H1 (cell line): Measurements from ENCODE around the gene LRRC4C. TPM values are rescaled to one million over a fixed set of nuclear protein-coding genes. Genes with fewer than 3 reads are reported as not detected.

Experiments used
- CTCF ChIA-PET: fragments of 300-600 bp; sonication (Branson Sonifier 250); formaldehyde crosslinking; loops from one replicate; lab custom pipeline; 2021; ENCODE audit not compliant: partially characterized antibody; lab: Charles Lee
- POLR2A ChIA-PET: fragments of 300-600 bp; sonication (Branson Sonifier 250); formaldehyde crosslinking; loops from one replicate; lab custom pipeline; 2021; ENCODE audit warnings: inconsistent platforms; ENCODE audit not compliant: partially characterized antibody; lab: Charles Lee
- DNase-seq, 2 experiments: peaks; one replicate each; pipeline versions ENCODE4 v3.0.0 to v3.0.0-alpha.2; 2010 to 2022; ENCODE audit warnings: low spot score in 2 of 2, low read depth in 1 of 2, mixed read lengths in 1 of 2
- FAIRE-seq: peaks from 2 replicates; lab custom pipeline; 2011; peaks lifted over from hg19 to GRCh38; lab: Jason Lieb, UNC
- H2AFZ ChIP-seq: 2 replicates; pipeline ENCODE4 v1.8.1; 2012; ENCODE audit warnings: low read length, inconsistent platforms
- H2AK5ac ChIP-seq: 2 replicates; pipeline ENCODE4 v1.6.1; 2013; ENCODE audit warnings: low read depth, low read length
- H2BK120ac ChIP-seq: replicated peaks from 2 replicates; pipeline ENCODE3; 2013; ENCODE audit warnings: low read depth, low read length, inconsistent platforms
- H2BK12ac ChIP-seq: 2 replicates; pipeline ENCODE4 v1.6.1; 2013; ENCODE audit warnings: low read depth, low read length
- H2BK15ac ChIP-seq: 2 replicates; pipeline ENCODE4 v1.6.1; 2013; ENCODE audit warnings: low read length
- H2BK20ac ChIP-seq: 2 replicates; pipeline ENCODE4 v1.6.1; 2013; ENCODE audit warnings: low read length
- H2BK5ac ChIP-seq: 2 replicates; pipeline ENCODE4 v1.6.1; 2013; ENCODE audit warnings: low read depth, low read length
- H3K14ac ChIP-seq: 2 replicates; pipeline ENCODE4 v1.6.1; 2013; ENCODE audit warnings: inconsistent platforms; ENCODE audit not compliant: insufficient read length
- H3K18ac ChIP-seq: 2 replicates; pipeline ENCODE4 v1.6.1; 2013; ENCODE audit warnings: low read length; ENCODE audit errors: extremely low read depth
- H3K23ac ChIP-seq: 2 replicates; pipeline ENCODE4 v1.6.1; 2013; ENCODE audit warnings: inconsistent platforms; ENCODE audit not compliant: insufficient read length
- H3K23me2 ChIP-seq: 2 replicates; pipeline ENCODE4 v1.6.1; 2013; ENCODE audit warnings: low read depth, low read length
- H3K27ac ChIP-seq: 2 replicates; pipeline ENCODE4 v1.6.1; 2011; ENCODE audit warnings: low read depth, low read length, inconsistent platforms
- H3K27me3 ChIP-seq, 4 experiments: replicated peaks in 1 of 4; 1 replicate in 1 of 4; 2 replicates in 3 of 4; pipeline versions ENCODE4 v1.6.1 to v1.8.1; 2011 to 2013; ENCODE audit warnings: low read length in 3 of 4, mild to moderate bottlenecking in 3 of 4, inconsistent platforms in 2 of 4, mixed read lengths in 2 of 4, moderate library complexity in 1 of 4; ENCODE audit not compliant: control insufficient read depth in 3 of 4, insufficient read depth in 3 of 4; ENCODE audit errors: extremely low read depth in 1 of 4
- H3K36me3 ChIP-seq, 4 experiments: 2 replicates each; pipeline versions ENCODE4 v1.6.1 to v1.8.1; 2011 to 2013; ENCODE audit warnings: mild to moderate bottlenecking in 4 of 4, low read length in 3 of 4, moderate library complexity in 2 of 4, control low read depth in 1 of 4, inconsistent platforms in 1 of 4; ENCODE audit not compliant: insufficient read depth in 4 of 4, control insufficient read depth in 2 of 4
- H3K4ac ChIP-seq: replicated peaks from 2 replicates; pipeline ENCODE3; 2013; ENCODE audit warnings: low read length, low read depth, mixed read lengths, inconsistent platforms; ENCODE audit not compliant: insufficient read length
- H3K4me1 ChIP-seq, 4 experiments: replicated peaks in 1 of 4; 1 replicate in 1 of 4; 2 replicates in 3 of 4; pipeline versions ENCODE4 v1.6.1 to v1.8.1; 2011 to 2013; ENCODE audit warnings: low read length in 3 of 4, inconsistent platforms in 2 of 4, mixed read lengths in 1 of 4; ENCODE audit not compliant: insufficient read depth in 4 of 4, control insufficient read depth in 3 of 4
- H3K4me2 ChIP-seq, 2 experiments: 2 replicates each; pipeline versions ENCODE4 v1.6.1 to v1.8.1; 2011 to 2013; ENCODE audit warnings: low read depth in 2 of 2, low read length in 2 of 2, control low read depth in 1 of 2, inconsistent platforms in 1 of 2, mild to moderate bottlenecking in 1 of 2; ENCODE audit not compliant: insufficient read depth in 1 of 2
- H3K4me3 ChIP-seq, 4 experiments: fragments of 200-600, 300-600 bp in 1 of 4; sonication (generic), shearing (Covaris generic), sonication (Bioruptor Twin) in 1 of 4; 2 replicates each; pipeline versions ENCODE4 v1.5.1 to v1.8.1; 2011 to 2016; ENCODE audit warnings: low read length in 4 of 4, low read depth in 3 of 4, control low read depth in 2 of 4, inconsistent platforms in 2 of 4, mild to moderate bottlenecking in 2 of 4, mixed read lengths in 1 of 4, moderate library complexity in 1 of 4; ENCODE audit not compliant: insufficient read depth in 2 of 4; ENCODE audit errors: extremely low read depth in 1 of 4
- H3K56ac ChIP-seq: replicated peaks from 2 replicates; pipeline ENCODE3; 2013; ENCODE audit warnings: low read depth, mild to moderate bottlenecking, mixed read lengths, low read length, inconsistent platforms; ENCODE audit not compliant: insufficient read length
- H3K79me1 ChIP-seq: 2 replicates; pipeline ENCODE4 v1.6.1; 2013; ENCODE audit warnings: low read depth, low read length, control low read depth
- H3K79me2 ChIP-seq, 2 experiments: 2 replicates each; pipeline versions ENCODE4 v1.6.1 to v1.8.1; 2012 to 2013; ENCODE audit warnings: low read length in 2 of 2, mild to moderate bottlenecking in 2 of 2, inconsistent platforms in 1 of 2; ENCODE audit not compliant: insufficient read depth in 2 of 2, control insufficient read depth in 1 of 2
- H3K9ac ChIP-seq, 4 experiments: replicated peaks in 1 of 4; 1 replicate in 1 of 4; 2 replicates in 3 of 4; pipeline versions ENCODE4 v1.6.1 to v1.8.1; 2011 to 2013; ENCODE audit warnings: low read depth in 3 of 4, low read length in 3 of 4, control low read depth in 2 of 4, mild to moderate bottlenecking in 2 of 4, moderate library complexity in 2 of 4, inconsistent platforms in 1 of 4; ENCODE audit errors: extremely low read depth in 1 of 4
- H3K9me3 ChIP-seq, 2 experiments: 2 replicates each; pipeline versions ENCODE4 v1.6.1 to v1.8.1; 2012 to 2013; ENCODE audit warnings: mild to moderate bottlenecking in 2 of 2, moderate library complexity in 2 of 2, control low read depth in 1 of 2, inconsistent platforms in 1 of 2, low read depth in 1 of 2, low read length in 1 of 2, mixed read lengths in 1 of 2; ENCODE audit not compliant: insufficient read depth in 2 of 2
- H4K20me1 ChIP-seq, 2 experiments: replicated peaks in 1 of 2; 2 replicates each; pipeline versions ENCODE3 to v1.8.1; 2011 to 2013; ENCODE audit warnings: inconsistent platforms in 2 of 2, low read length in 2 of 2, mild to moderate bottlenecking in 1 of 2; ENCODE audit not compliant: insufficient read depth in 2 of 2, control insufficient read depth in 1 of 2
- H4K5ac ChIP-seq: 2 replicates; pipeline ENCODE4 v1.6.1; 2013; ENCODE audit warnings: low read length, low read depth, mixed read lengths, inconsistent platforms; ENCODE audit not compliant: insufficient read length
- H4K8ac ChIP-seq: 2 replicates; pipeline ENCODE4 v1.8.0; 2013; ENCODE audit warnings: mild to moderate bottlenecking, moderate library complexity, low read length, inconsistent platforms; ENCODE audit not compliant: insufficient read depth; ENCODE audit errors: extremely low read depth
- H4K91ac ChIP-seq: replicated peaks from 2 replicates; pipeline ENCODE3; 2013; ENCODE audit warnings: low read length, mixed read lengths, inconsistent platforms; ENCODE audit not compliant: insufficient read length
- WGBS, 2 experiments: shearing (Covaris generic) in 1 of 2; methylation state at CpG; one replicate each; pipeline versions ENCODE4 v1.1.6 to v1.1.7; 2013 to 2015; ENCODE audit warnings: low lambda C conversion rate in 2 of 2, mixed read lengths in 2 of 2, inconsistent platforms in 1 of 2, low coverage in 1 of 2, missing lambda C conversion rate in 1 of 2; ENCODE audit not compliant: insufficient replicate concordance in 2 of 2, insufficient coverage in 1 of 2, insufficient read length in 1 of 2; ENCODE audit errors: extremely low coverage in 1 of 2, missing lambda C conversion rate in 1 of 2; 5-methylcytosine and 5-hydroxymethylcytosine counted together
- polyA plus RNA-seq, 7 experiments: library from polyadenylated mRNA; depleted of rRNA in 3 of 7; stranded (reverse) in 5 of 7; unstranded in 2 of 7; fragments of >200 nt in 5 of 7; fragments of 200-250 nt in 2 of 7; gene quantifications; 1 replicate in 5 of 7; 2 replicates in 1 of 7; 4 replicates in 1 of 7; pipeline versions ENCODE4 v1.2.1 to v1.2.3, GENCODE V29; 2011 to 2013; ENCODE audit warnings: missing spikeins in 2 of 7, mixed read lengths in 2 of 7
- total RNA-seq: library from RNA; stranded (reverse); fragmentation: NEBNext Ultra II Directional; extraction: Animal tissue kit (Norgen Biotek cat#: 25700); gene quantifications from 2 replicates; pipeline ENCODE4 v1.2.1, GENCODE V29; 2021
- TF ChIP-seq, protein P1 (sequence below): IDR thresholded peaks from 2 replicates; pipeline ENCODE4 v1.6.1; 2012; ENCODE audit warnings: low read length, inconsistent platforms

LRRC4C gene
- total and polyA plus RNA-seq, 2 of the 8 experiments (the other 6 are each of a cell fraction or from before 2014, with no cell fraction given) = 0.23 to 2.2 TPM

DNA sequence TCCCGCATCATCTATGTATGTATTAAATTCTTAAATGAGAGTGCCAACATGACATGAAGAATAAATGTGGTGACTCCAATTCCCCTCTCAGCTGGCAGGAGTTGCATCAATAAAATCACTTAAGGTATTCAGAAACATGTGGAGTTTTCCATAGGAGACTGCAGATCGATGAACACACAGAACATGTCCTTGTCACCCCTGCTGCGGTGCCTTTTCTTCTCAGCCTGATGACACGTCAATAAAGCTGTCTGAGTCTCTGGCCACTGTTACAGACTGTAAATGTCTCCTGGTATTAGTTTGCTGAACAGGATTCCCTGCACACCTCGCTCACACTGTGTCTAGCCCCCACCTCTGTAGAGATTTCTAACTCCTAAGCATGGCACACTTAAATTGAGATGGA, 460.5 kb downstream of the LRRC4C start:
- H2BK20ac ChIP-seq = no peak overlapping the region
- no peak overlapping the region for H2BK12ac ChIP-seq
- peaks cover 0 to 1% (median 0%) of the 10 kb centered on the region in 4 experiments; a peak in 1 of 7 replicates for H3K27me3 ChIP-seq
- H3K27ac ChIP-seq = no peak overlapping the region
- H3K14ac ChIP-seq = peak overlapping the region; percentile 61
- 80% methylated on average over 5 of the region's 5 CpGs; no CpG with 5 or more reads in 1 of the 2 experiments for WGBS, 2 experiments
- no peak overlapping the region for H3K4ac ChIP-seq
- POLR2A ChIA-PET = no interaction called here
- H3K4me1 ChIP-seq = 0 out of 7 replicates have a peak, but pooled peaks cover 0 to 2% (median 0%) of the 10 kb centered on the region in 4 experiments
- no peak overlapping the region for H2AFZ ChIP-seq
- no peak overlapping the region for H2AK5ac ChIP-seq
- no peak overlapping the region for H2BK5ac ChIP-seq
- H3K9ac ChIP-seq = no peak overlapping the region
- no peaks in the 10 kb centered on the region for H3K9me3 ChIP-seq
- DNase-seq (no peak), FAIRE-seq (no peak)
- no peaks in the 10 kb centered on the region for H3K23me2 ChIP-seq
- no peak overlapping the region for H4K5ac ChIP-seq
- H4K91ac ChIP-seq = no peak overlapping the region
- TF ChIP-seq, protein P1, sequence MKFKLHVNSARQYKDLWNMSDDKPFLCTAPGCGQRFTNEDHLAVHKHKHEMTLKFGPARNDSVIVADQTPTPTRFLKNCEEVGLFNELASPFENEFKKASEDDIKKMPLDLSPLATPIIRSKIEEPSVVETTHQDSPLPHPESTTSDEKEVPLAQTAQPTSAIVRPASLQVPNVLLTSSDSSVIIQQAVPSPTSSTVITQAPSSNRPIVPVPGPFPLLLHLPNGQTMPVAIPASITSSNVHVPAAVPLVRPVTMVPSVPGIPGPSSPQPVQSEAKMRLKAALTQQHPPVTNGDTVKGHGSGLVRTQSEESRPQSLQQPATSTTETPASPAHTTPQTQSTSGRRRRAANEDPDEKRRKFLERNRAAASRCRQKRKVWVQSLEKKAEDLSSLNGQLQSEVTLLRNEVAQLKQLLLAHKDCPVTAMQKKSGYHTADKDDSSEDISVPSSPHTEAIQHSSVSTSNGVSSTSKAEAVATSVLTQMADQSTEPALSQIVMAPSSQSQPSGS = no peak
- no peak overlapping the region for H3K4me3 ChIP-seq
- no peaks in the 10 kb centered on the region for H3K36me3 ChIP-seq
- no peak overlapping the region for H2BK120ac ChIP-seq
- H3K4me2 ChIP-seq = no peak overlapping the region
- CTCF ChIA-PET = interaction anchor here (0.8 kb wide), 1 partner anchor 24 kb away, joined by 4 read pairs; no protein-coding TSS in a partner anchor
- no peaks in the 10 kb centered on the region for H3K79me1 ChIP-seq
- no peaks in the 10 kb centered on the region for H4K20me1 ChIP-seq
- no peak overlapping the region for H3K56ac ChIP-seq
- H3K18ac ChIP-seq = no peak overlapping the region
- H2BK15ac ChIP-seq = no peak overlapping the region
- no peak overlapping the region for H4K8ac ChIP-seq
- peak overlapping the region; percentile 79 for H3K23ac ChIP-seq
- H3K79me2 ChIP-seq = no peaks in the 10 kb centered on the region
